22Rv1 (cell line): ENCODE data around the gene TPK1.

ENCODE experiments used
- CTCF ChIP-seq: fragments of 450-650 bp; IDR thresholded peaks from 2 replicates; pipeline ENCODE4 v1.5.1; 2017; ENCODE audit warnings: mild to moderate bottlenecking
- ZFX ChIP-seq: fragments of 450-650 bp; IDR thresholded peaks from 2 replicates; pipeline ENCODE4 v1.6.1; 2017; ENCODE audit warnings: antibody characterized with exemption, borderline replicate concordance

DNA sequence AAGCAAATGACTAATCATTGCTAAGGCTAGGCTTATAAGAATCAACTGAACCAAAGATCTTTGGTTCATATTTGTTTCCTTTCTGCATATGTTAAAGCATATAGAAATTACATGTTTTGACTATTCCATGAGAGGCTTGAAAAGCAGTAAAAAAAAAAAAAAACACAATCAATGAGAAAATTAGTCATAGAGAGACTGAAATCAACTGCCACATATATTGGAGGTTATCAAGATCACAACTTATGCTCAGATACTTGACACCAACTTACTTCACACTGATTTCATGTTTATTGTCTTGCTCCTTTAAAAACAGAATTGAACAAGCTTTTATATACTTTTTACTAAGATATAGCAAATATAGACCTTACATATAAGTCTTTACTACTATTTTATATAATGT lies 161.3 kb downstream of the TPK1 start:
- TF ChIP-seq CTCF (no peak), ZFX (no peak)
